Activated CD4-positive, alpha-beta T cell treated with anti-CD3 and anti-CD28 coated beads, Interleukin-2, Interleukin-4, amounts not matched to agents 100 ng/mL and 50 ng/mL, durations not matched to agents 16 hours and 8 hours (primary cell): Measurements from ENCODE around the gene COL15A1.

Experiments
- DNase-seq: peaks from one replicate; pipeline ENCODE4 v3.0.0-alpha.2; 2020; ENCODE audit warnings: low spot score

Gene COL15A1

DNA sequence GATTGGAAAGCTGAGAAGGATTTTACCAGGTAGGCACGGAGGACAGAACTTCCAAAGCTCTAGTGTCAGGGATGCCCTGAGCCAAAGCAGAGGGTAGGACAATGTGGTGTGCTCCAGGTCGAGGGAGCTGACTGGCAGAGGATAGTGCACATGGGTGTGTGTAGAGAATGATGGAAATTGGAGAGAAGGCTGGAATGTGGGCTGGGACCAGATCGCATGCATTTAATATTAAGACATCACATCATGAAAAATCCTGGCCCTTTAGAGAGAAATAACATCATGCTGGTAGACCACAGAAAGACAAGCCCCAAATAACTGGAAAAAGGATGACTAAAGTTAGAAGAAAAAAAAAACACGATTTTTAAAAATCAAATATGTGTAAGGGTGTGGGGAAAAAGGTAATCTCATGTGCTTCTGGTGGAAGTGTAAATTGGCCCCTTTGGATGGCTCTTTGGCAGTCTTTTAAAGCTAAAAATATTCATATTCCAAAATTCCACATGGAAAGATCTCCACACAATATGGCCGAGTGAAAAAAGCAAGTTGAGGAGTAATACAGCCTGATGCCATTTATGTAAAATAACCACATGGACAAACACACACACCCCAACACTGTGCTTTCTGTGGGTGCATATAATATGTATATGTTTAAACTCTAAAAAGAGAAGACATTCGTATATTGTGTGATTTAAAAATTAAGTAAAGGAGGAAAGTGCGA, 94.2 kb downstream of the COL15A1 start:
- no peak for DNase-seq

DNA sequence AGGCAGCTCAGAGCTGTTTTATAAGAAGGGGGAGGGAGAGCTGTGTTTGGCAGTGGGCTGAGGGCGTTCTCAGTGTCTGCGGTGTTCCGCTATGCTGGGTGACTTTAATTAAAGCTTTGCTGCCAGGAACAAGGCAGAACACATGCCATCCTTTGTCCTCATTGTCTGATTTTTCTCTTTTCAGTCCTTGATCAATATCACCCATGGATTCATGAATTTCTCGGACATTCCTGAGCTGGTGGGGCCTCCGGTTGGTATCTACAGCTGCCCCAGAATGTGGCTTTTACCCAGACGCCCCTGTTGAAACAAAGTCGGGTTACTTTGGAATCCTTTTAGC, 94.7 kb downstream of the COL15A1 start:
- DNase-seq = no peak

DNA sequence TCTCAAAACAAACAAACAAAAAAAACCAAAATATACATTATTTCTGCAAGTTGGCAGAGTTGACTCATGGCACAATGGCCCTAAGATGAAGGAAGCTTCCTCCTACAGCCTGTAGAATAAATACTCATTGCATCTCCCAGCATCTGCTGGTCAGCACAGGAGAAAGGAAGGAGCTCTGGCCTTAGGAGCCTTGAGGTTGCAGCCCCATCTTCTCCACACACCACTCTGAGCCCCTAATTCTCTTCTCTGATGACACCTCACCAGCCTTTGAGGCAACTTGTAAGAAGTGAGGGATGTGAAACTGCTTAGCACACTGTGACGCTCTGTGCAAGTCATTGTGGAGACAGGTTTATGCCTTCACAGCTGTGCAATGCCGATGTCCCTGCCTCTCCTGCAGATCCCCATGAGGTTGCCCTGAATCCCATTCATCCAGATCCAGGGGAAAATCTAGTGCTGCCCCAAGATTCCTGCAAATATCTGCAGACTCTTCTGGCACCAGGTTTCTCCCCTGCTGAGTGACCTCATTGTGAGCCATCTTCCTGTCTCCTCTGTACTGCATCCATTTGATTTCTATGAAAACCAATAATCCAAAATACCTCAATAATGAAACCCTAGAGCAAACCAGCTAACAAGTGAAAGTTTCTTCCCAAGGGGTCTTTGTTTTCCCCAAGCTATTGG, 95.9 kb downstream of the COL15A1 start:
- no peak for DNase-seq

DNA sequence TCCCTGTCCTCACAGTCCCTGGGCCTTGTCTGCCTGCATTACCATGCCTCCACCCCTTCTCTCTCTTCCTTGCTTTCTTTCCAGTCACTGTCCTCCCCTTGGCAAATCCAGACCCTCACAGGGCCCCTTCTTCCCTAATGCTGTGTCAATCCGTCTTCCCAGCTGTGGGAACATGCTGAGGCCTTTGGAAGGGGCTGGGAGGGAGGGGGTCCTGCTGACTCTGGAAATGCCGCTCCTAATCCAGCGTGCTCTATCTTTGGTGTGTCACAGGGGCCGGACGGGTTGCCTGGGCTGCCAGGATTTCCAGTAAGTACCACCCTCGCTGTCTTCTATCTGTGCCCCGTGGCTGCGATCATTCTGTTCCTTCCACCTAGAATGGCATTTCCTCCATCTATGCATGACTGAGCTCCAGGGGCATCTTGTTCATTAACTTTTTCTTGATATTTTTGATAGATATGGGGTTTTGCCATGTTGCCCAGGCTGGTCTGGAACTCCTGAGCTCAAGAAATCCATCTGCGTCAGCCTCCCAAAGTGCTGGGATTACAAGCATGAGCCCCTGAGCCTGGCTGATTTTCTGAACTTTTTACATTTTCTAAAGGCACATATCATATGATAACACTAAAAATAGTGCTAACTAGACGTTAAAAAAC, 96.7 kb downstream of the COL15A1 start:
- no peak for DNase-seq

DNA sequence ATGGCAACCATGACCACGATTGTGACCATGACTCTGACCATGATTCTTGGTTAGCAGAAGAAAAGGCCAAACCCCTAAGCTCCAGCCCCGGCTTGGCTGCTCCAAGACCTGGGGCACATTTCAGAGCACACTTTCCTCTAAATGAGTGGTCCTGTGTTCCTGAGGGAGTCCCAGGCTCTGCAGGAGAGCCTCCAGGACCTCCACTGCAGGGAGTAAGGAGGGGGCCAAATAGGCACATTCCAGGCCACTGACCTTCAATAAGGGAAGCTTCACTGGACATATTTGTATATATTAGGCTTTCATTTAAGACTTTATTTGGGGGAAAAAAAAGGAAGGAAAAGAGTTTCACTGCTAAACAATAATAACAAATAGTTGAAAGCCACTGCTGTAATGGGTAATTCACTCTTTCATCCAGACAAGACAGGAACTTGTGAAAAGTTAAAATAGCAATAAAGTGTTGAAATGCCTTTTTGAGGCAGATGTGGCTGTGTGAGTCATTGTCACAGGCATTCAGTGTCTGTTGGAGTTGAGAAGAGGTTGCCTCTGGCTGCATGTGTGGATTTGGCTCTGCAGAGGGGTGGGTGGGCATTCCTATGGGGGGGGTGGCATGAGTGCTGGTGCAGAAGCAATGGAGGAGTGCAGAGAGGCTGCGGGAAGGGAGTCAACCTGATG, 97.3 kb downstream of the COL15A1 start:
- no peak for DNase-seq

DNA sequence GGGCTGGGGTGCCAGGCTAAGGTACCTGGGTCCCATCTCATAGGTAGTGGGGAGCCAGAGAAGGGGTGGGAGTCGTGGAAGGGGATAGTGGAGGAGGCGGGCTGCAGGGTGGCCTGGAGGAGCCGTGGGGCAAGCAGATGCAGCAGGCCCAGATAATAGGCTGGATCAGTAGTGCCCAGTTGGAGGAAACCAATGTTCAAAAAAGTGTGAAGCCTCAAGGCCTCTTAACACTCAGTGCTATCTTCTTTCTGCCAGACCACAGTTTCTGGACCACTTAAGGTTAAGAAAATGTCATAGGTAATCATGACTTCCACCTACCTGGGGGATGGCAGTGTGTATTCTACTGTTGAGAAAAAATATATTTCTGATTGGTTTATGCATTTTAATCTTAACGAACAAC, 97.9 kb downstream of the COL15A1 start:
- no peak for DNase-seq

DNA sequence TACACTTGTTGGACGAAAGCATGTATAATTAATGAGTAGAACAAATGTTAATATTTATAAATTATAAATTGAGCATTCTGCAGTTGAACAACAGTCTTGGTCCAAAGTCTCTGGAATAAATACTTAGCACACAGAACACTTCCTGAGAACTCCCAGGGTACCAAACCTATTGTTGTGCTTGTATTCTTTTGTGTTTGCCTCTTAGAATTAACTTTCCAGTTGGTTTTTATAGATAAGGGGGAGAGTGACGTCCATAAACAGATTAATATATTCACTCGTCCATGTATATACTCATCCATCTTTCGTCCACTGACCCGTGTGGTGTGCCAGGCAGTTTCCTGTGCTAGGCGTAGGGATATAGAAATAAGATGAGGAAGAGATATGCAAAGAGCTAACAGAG, 98.9 kb downstream of the COL15A1 start:
- no peak for DNase-seq

DNA sequence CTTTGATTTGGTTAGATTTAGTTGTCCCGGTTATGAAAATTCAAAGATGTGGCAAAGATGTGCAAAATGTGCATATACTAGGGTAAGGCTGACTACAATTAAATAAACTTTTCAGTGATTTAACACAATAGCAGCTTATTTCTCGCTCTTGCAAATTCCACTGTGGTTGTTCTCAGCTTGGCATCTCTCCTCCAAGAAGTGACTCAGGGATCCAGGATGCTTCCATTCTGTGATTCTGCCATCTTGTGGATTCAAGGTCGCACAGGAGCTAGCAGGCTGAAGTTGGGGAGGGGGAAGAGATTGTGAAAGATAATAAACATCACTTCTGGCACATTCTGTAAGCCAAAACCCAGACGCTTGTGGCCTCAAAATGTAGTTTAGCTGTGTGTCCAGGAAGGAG, 101.1 kb downstream of the COL15A1 start:
- DNase-seq = no peak

DNA sequence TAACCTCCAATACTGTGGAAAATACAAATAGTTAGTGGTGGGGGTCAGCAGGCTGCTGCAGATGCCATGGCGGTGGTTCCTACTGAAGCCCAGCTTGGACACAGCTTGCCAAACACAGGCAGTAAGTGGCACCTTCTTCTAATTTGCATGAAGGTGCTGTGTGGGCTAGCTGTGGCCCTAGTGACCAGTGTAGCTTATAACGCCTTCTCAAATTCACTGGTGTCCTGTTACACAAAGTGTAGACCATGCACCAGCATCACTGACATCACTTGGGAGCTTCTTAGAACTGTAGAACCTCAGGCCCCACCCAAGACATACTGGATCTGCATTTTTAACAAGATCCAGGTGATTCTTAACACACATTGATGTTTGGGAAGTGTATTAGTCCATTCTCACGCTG, 102.4 kb downstream of the COL15A1 start:
- no peak for DNase-seq

DNA sequence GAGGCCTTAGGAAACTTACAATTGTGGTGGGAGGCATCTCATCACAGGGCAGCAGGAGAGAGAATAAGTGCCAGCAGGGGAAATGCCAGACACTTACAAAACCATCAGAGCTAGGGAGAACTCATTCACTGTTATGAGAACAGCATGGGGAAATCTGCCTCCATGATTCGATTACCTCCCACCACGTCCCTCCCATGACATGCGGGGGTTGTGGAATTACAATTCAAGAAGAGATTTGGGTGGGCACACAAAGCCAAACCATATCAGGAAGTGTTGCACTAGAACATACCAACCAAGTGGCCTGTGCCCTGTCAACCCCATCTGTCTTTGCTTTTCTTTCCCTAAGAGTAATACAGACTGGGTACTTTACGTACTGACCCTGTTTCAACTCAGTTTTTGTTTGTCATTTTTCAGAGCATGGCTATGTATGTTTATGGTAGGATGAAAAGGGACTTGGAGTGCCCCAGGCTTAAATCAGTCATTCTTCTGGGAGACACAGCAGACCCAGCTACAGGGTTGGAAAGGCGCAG, 102.9 kb downstream of the COL15A1 start:
- DNase-seq = no peak

DNA sequence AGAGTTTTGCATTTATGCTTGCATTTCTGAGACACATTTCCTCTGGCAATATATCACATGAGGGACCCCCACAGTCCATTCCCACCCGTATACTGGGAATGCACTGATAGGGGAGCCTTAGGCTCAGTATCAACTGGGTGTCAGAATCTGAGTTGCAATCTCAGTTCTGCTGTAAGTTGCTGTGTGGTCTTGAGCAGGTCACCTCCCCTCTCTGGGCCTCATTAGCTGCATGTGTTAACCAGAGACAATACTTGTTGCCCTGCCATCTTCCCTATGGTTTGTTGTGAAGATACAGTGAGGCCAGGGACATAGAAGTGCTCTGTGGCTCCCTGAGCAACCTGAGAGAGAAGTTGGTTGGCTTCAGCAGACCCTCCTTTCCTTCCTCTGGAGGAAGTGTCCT, 105.5 kb downstream of the COL15A1 start:
- no peak for DNase-seq

DNA sequence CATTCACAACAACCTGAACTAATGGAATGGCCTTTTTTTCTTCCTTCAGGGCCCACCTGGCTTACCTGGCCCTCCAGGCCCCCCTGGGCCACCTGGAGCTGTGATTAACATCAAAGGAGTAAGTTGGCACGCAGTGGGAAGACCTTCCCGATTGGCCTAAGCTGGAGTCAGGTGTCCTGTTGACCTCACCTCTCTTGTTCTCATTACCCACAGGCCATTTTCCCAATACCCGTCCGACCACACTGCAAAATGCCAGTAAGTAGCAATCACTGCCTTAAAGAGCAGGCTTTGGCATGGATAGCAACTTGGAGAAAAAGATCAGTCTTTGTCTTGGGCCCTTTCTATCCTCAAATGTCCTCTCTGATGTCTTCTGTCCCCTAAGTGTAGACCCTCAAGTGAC, 105.9 kb downstream of the COL15A1 start:
- no peak for DNase-seq

DNA sequence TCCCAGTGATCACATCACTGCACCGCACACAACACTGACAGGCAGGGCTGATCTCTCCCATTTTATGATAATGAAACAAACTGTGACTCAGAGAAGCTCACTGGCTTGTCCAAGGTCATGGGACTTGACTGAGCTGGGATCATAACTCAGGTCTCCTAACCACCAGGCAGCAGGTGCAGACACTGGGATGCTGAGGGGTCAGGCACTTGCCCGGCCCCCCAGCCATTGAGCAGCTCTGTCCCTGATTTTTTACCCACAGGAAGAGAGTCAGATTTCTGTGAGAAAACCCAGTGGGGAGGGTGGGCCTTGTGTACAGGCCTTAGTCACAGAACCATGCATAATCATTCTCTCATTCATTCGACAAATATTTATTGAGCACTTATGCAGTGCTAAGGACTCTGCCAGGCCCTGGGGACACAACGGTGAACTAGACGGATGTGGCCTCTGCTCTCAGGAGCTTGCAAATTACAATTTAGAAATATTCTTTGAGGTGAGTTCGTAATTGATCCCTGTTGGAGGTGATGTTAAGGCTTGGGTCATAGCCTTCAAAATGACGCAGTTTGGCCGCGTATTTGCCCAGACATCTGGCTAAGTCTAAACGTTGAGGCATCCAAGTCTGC, 106.7 kb downstream of the COL15A1 start:
- no peak for DNase-seq

DNA sequence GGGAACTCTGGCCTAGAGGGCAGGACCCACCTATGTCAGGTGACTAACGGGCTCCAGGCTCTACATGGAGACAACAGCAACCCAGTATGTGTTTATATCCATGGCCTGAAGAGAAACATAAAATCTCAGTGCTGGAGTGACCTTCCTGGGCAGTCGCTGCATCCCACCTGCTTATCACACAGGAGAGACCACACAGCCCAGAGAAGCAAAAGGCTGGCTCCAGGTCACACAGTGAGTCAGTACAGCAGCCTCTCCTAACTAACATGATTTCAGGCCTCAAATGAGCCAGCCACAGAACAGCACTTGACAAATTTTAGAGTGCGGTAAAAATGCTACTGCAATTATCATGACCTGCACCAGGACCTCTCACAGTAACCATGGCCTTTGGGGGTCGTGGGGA, 107.2 kb downstream of the COL15A1 start:
- no peak for DNase-seq

DNA sequence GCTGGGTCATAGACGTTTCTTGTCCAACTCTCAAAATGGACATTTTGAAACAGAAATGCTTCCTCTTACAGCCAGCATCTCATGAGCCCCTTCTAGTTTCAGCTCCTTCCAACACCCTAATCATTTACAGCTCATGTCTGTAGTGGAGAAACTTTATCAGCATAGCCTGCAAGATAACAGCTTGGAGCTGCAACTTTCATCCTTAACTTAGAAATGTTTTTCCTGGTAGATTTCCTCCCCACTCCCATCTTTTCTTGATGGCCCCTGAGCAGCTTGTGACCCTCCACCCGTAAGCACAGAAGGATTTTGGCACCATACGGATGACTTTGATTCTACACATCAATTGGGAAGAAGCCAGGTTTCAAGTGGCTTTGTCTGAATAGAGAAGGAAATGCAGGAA, 107.7 kb downstream of the COL15A1 start:
- DNase-seq = no peak

DNA sequence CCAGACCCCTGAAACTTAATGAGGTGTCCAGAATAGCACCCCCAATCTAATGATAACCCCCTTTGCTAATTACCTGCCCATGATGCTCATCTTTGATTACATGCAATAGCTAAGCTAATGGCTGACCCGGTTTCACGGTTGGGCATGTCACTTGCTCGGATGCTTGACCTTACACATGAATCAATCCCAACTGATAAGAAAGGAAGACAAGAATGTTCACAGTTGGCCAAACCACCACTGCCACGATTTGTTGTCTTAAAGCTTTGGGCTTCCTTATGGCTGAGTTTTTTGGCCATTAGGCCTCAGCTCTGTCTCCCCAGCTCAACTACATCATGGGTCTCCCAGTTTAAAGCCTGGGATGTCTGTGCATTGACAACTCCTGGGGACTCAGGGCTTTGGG, 108.1 kb downstream of the COL15A1 start:
- DNase-seq = no peak

DNA sequence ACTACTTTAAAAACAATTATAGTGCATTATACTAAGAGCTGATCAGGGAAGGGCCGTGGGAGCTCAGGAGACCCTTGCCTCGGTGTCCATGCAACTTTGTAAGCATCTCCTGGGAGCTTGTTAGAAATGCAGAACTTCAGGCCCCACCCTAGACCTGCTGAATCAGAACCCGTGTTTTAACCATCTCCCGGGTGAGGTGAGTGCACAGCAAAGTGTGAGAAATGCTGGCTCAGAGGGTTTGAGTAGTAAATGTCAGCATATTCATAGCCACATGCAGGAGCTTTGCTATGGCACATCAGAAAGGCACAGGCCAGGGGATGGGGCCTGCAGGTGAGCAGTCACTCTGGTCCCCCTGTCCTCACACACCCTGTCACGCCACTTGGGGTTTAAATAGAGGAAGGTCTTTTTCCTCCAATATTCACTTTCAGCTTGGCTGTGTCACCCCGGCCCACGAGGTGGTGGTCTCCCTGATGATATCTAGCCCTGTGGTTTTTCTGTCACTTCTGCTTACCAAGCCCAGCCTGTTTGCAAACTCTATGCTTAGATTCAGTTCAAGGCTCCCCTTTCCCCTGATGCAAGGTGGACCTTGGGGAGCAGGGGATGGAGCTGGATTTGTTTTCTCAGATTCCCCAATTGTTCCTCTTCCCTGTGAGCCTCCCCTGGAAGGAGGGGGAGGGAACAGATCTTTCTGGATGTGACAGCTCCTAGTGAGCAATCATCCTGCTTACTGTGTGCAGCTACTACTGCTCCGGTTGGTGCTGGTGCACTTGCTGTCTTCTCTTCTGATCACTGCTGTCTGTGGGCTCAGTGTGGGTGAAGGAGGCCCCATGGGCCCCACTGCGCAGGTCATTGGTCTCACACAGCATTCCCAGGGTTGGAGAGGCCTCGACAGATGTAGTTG, 109.4 kb downstream of the COL15A1 start:
- no peak for DNase-seq

DNA sequence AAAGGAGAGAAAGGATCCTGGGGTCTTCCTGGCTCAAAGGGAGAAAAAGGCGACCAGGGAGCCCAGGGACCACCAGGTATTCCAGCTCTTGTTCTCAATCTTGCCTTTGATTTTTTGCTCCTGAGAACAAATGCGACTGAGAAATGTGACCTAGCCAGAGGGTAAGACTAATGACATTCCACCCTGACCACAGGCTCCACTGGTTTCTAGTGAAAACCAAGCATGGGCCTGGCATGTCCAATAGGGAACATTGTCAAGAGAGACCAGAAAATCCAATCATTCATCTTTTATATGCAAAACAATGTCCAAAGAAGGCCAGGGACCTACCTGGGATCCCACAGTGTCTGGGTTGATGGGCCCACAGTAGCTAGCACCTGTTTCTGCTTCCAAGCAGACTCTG, 110.9 kb downstream of the COL15A1 start:
- DNase-seq = no peak

DNA sequence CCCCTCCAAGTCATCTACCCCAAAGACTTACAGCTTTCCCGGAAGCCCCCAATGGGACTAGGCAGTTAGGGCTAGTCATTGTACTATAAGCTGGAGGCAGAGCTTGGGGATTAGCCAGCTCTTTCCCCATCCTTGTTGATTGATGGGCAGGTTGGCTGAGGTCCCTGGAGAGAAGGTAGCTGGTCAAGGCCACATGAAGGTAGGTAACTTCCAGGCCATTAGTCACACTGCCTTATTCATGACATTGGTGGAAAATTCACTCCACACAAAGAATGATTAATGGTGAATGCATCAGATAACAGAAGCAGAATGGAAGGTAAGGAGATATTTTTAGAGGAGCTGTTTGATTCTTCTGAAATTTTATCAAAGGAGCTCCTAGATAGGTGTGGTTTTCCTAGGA, 111.7 kb downstream of the COL15A1 start:
- DNase-seq = no peak

DNA sequence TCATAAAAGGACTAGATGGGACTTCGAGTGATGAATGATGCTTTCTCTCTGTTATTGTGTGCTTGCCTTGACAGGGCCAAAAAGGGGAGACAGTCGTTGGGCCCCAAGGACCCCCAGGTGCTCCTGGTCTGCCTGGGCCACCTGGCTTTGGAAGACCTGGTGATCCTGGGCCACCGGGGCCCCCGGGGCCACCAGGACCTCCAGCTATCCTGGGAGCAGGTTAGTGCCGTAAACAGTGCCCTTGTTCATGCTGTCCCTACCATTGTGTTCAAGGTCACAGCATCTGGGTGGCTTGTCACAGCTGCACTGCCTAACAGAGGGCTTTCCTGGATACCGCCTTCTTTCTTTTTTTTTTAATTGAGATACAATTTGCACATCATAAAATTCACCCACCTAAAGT, 112.5 kb downstream of the COL15A1 start:
- no peak for DNase-seq
